HL-60 (cell line): Measurements from ENCODE around the gene ADCY5.

Source experiments
- CTCF ChIP-seq: IDR thresholded peaks from one replicate; pipeline ENCODE4 v1.5.1; 2011; ENCODE audit warnings: low read length, control low read depth, inconsistent platforms; ENCODE audit not compliant: insufficient read depth
- POLR2AphosphoS5 ChIP-seq: IDR thresholded peaks from 2 replicates; pipeline ENCODE4 v1.6.1; 2012; ENCODE audit warnings: low read depth
- REST ChIP-seq: IDR thresholded peaks from 2 replicates; pipeline ENCODE4 v1.6.1; 2012; ENCODE audit warnings: low read depth; ENCODE audit not compliant: insufficient replicate concordance

DNA sequence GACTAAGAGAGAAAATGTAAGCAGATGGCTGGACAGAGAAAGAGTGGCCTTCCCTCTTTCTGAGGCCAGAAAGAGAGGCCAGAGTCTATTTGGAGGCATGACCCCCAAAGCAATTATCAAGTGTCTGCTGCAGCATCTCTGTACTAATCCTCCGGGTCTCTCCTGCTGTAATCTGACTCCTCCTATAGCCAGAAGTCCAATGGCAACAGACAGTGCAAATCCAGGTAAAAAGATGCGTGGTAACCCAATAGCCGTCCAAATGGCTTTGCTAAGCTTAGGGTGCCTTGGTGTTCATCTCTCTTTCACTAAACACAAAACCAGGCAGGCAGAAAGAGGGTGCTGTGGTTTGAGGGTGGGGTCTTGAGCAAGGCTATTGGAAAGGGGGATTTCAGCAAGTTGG, 91.6 kb downstream of the ADCY5 start:
- TF ChIP-seq CTCF (no peak), REST (no peak), POLR2AphosphoS5 (no peak)
